Measurements from ENCODE around the gene PPP3CA. TPM values are rescaled to one million over a fixed set of nuclear protein-coding genes. Genes with fewer than 3 reads are reported as not detected.

Gene PPP3CA
- total RNA-seq, 4 donors from 2014 or later, result 32.7 to 45.1 (median 44.0) TPM

DNA sequence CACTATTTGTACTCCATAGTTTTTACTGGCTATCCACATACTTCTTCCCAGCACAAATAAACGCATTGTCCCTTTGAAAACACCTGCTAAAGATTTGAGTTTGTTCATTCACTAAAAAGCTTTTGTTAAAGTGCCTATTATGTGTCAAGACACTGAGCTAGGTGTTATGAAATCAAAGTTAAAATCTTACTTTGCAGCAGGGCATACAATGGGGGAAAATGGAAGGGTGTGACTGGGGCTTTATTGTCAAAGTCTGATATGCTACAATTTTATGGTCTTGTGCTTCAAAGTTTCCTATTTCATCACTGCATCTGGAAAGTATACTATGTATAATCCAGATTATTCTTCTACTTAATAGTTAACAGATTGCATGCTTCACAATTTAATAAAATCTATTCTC, 128.4 kb downstream of the PPP3CA start:
- H3K36me3 ChIP-seq, result no peaks in the 10 kb centered on the region
- TF ChIP-seq, protein P1, sequence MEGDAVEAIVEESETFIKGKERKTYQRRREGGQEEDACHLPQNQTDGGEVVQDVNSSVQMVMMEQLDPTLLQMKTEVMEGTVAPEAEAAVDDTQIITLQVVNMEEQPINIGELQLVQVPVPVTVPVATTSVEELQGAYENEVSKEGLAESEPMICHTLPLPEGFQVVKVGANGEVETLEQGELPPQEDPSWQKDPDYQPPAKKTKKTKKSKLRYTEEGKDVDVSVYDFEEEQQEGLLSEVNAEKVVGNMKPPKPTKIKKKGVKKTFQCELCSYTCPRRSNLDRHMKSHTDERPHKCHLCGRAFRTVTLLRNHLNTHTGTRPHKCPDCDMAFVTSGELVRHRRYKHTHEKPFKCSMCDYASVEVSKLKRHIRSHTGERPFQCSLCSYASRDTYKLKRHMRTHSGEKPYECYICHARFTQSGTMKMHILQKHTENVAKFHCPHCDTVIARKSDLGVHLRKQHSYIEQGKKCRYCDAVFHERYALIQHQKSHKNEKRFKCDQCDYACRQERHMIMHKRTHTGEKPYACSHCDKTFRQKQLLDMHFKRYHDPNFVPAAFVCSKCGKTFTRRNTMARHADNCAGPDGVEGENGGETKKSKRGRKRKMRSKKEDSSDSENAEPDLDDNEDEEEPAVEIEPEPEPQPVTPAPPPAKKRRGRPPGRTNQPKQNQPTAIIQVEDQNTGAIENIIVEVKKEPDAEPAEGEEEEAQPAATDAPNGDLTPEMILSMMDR (IDR thresholded peaks at IDR 0.05), result no peak
- TF ChIP-seq EP300 (IDR thresholded peaks at IDR 0.05), result no peak
- no peak for TF ChIP-seq POLR2A (IDR thresholded peaks at IDR 0.05)
- no peaks in the 10 kb centered on the region for H3K9me3 ChIP-seq
- 70 to 73% methylated on average over 1 of the region's 1 CpG for WGBS, 2 donors
- peak overlapping the region in 1 of 4 donors; percentile 40 for H3K27ac ChIP-seq
- no peak for DNase-seq (ENCODE audit: low spot score in 2 of 2)
- no peaks in the 10 kb centered on the region for H3K27me3 ChIP-seq
- no peak overlapping the region for H3K4me3 ChIP-seq
- H3K4me1 ChIP-seq, result peaks cover 0 to 75% (median 16%) of the 10 kb centered on the region in 4 donors

DNA sequence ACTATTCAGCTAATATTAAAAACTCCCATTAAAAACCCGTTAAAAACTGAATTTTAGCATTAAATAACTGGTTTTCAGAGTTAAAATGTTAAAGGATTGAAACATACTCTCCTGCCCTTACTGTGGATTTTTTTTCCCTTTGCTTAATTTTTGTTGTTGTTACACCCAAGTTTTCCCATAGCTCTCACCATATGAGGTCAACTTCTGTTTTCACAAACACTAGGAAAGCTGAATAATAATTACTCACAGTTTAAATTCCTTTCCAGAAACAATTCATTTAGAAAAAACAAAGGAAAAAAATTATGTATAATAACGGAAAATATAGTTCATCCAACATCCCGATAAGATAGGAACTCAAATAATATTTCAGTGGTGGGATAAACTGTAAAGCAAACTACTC, 129.0 kb downstream of the PPP3CA start:
- H3K9me3 ChIP-seq, result no peaks in the 10 kb centered on the region
- DNase-seq (ENCODE audit: low spot score in 2 of 2), result no peak
- no peaks in the 10 kb centered on the region for H3K27me3 ChIP-seq
- 45 to 55% methylated on average over 3 of the region's 3 CpGs for whole genome bisulfite sequencing, 2 donors
- H3K4me1 ChIP-seq, result peaks cover 0 to 70% (median 16%) of the 10 kb centered on the region in 4 donors
- peak overlapping the region in 2 of 4 donors; percentile 20 to 46 for H3K27ac ChIP-seq
- H3K4me3 ChIP-seq, result no peak overlapping the region
- TF ChIP-seq EP300 (IDR thresholded peaks at IDR 0.05), result no peak
- TF ChIP-seq POLR2A (IDR thresholded peaks at IDR 0.05), result no peak
- TF ChIP-seq, protein P1 (IDR thresholded peaks at IDR 0.05), result no peak
- no peaks in the 10 kb centered on the region for H3K36me3 ChIP-seq

DNA sequence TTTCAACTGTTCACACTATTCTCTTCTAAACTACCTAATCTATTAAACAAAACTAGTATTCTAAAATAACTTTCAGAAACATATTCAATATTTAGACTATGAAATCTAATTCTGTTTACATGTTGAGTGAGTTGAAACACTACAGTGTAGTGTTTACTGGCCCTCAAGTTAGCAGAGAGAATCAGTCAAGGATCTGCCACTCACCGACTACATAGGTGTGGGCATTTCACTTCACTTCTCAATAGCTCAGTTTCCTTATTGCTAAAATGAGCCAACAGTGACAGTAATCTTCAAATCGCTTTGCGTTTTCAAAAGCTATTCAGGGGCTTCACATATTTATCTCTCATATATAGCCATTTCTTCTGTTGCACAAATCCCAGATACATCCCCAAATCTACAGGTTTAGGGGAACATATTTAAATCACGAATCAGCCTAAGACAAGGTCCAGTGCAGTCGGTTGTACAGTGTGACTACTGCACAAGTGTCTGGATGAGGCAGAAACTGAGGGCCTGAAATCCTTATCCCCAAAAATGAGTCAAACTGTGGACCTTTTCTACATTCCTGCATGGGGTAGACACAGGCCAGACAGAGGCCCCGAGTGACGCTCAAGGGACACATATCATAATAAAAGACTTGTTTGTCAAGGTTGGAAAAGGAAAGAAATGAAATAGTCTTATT, 129.8 kb downstream of the PPP3CA start:
- peak overlapping the region in 3 of 4 donors; percentile 15 to 46 (median 20) for H3K27ac ChIP-seq
- H3K4me1 ChIP-seq, result peaks cover 0 to 62% (median 16%) of the 10 kb centered on the region in 4 donors
- WGBS, 2 donors, result 81 to 86% methylated on average over 7 of the region's 7 CpGs
- TF ChIP-seq POLR2A (IDR thresholded peaks at IDR 0.05), result no peak
- no peak for TF ChIP-seq EP300 (IDR thresholded peaks at IDR 0.05)
- TF ChIP-seq, protein P1 (IDR thresholded peaks at IDR 0.05), result no peak
- H3K4me3 ChIP-seq, result no peak overlapping the region
- H3K36me3 ChIP-seq, result no peaks in the 10 kb centered on the region
- H3K9me3 ChIP-seq, result no peaks in the 10 kb centered on the region
- no peaks in the 10 kb centered on the region for H3K27me3 ChIP-seq
- DNase-seq (ENCODE audit: low spot score in 2 of 2), result no peak

DNA sequence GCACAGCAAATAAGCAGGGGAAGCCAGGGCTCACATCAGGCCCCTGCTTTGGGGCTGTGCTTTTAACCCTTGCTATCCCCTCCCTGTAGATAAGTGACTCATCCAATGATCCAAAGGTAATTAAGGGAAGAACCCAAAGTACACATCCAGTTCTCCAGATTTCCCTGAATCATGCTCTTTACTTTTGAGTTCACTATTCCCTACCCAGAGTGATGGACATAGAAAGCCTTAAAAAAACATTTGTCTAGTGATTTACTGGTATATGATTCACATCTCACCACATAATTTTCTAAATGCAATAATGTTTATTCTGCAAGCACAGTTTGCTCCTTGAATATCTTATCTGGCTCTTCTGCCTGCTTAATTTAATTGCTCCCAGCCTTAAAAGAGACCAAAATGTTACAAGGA, 136.2 kb downstream of the PPP3CA start:
- no peaks in the 10 kb centered on the region for H3K9me3 ChIP-seq
- no peak overlapping the region for H3K27ac ChIP-seq
- DNase-seq (ENCODE audit: low spot score in 2 of 2), result no peak
- TF ChIP-seq POLR2A (IDR thresholded peaks at IDR 0.05), result no peak
- no peak for TF ChIP-seq EP300 (IDR thresholded peaks at IDR 0.05)
- TF ChIP-seq, protein P1 (IDR thresholded peaks at IDR 0.05), result no peak
- no peaks in the 10 kb centered on the region for H3K36me3 ChIP-seq
- H3K4me3 ChIP-seq, result no peak overlapping the region
- peaks cover 0 to 25% (median 0%) of the 10 kb centered on the region in 4 donors for H3K4me1 ChIP-seq
- H3K27me3 ChIP-seq, result no peaks in the 10 kb centered on the region

DNA sequence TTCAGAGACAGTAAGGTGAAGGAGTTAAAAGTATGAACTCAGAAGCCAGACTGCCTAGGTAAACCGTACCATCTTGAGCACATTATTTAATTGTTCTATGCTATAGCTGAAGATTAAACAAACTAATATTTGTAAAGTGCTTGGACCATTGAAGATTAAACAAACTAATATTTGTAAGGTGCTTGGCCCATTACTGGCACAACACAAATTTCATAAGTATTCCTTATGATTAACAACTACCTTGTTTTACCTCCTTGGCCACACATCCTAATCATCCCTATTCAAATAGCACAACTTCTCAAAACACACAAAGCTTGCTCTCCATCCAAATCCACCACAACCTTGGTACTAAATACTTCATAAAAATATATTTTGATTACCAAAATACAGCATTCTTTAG, 137.0 kb downstream of the PPP3CA start:
- 74 to 89% methylated on average over 1 of the region's 1 CpG for WGBS, 2 donors
- Histone ChIP-seq H3K36me3 (no peaks in the 10 kb centered on the region), H3K27ac (no peak overlapping the region), H3K27me3 (no peaks in the 10 kb centered on the region), H3K4me1 (peaks cover 0 to 28% (median 3%) of the 10 kb centered on the region in 4 donors), H3K9me3 (no peaks in the 10 kb centered on the region), H3K4me3 (no peak overlapping the region)
- DNase-seq (ENCODE audit: low spot score in 2 of 2), result no peak
- TF ChIP-seq, protein P1 (IDR thresholded peaks at IDR 0.05), result no peak
- no peak for TF ChIP-seq POLR2A (IDR thresholded peaks at IDR 0.05)
- TF ChIP-seq EP300 (IDR thresholded peaks at IDR 0.05), result no peak

All from tibial nerve (tissue), 4 donors.